GM23248 (cell line): ENCODE results near the gene MTFMT. TPM values are rescaled to one million over a fixed set of nuclear protein-coding genes. Genes with fewer than 3 reads are reported as not detected.
A peak's percentile ranks its signal among the peaks of the same experiment; 100 is the strongest.

Source experiments
- DNase-seq: peaks from one replicate; pipeline ENCODE4 v3.0.0-alpha.2; 2015
- H2AFZ ChIP-seq: fragments of 200-600 bp; sonication (generic); 2 replicates; pipeline ENCODE4 v1.6.1; 2016; ENCODE audit warnings: antibody characterized with exemption
- H3F3A ChIP-seq: fragments of 200-600 bp; sonication (generic); 2 replicates; pipeline ENCODE4 v1.6.1; 2016; ENCODE audit warnings: mild to moderate bottlenecking, antibody characterized with exemption, mixed run types; ENCODE audit not compliant: insufficient read depth
- H3K27ac ChIP-seq: fragments of 200-600 bp; sonication (generic); 2 replicates; pipeline ENCODE4 v1.5.1; 2016; ENCODE audit warnings: mild to moderate bottlenecking
- H3K27me3 ChIP-seq: fragments of 200-600 bp; sonication (generic); replicated peaks from 2 replicates; pipeline ENCODE4 v1.6.1; 2016; ENCODE audit warnings: mild to moderate bottlenecking; ENCODE audit not compliant: insufficient read depth
- H3K36me3 ChIP-seq: fragments of 200-600 bp; sonication (generic); 2 replicates; pipeline ENCODE4 v1.6.1; 2016; ENCODE audit warnings: low read depth, mild to moderate bottlenecking
- H3K4me1 ChIP-seq: fragments of 200-600 bp; sonication (generic); 2 replicates; pipeline ENCODE4 v1.6.1; 2016; ENCODE audit warnings: mild to moderate bottlenecking; ENCODE audit not compliant: insufficient read depth
- H3K4me2 ChIP-seq: fragments of 200-600 bp; sonication (generic); one replicate; pipeline ENCODE4 v1.6.1; 2016; ENCODE audit warnings: mild to moderate bottlenecking; ENCODE audit not compliant: unreplicated experiment
- H3K4me3 ChIP-seq: fragments of 200-600 bp; sonication (generic); 2 replicates; pipeline ENCODE4 v1.5.1; 2016; ENCODE audit warnings: mild to moderate bottlenecking
- H3K79me2 ChIP-seq: fragments of 200-600 bp; sonication (generic); 2 replicates; pipeline ENCODE4 v1.6.1; 2016; ENCODE audit warnings: mild to moderate bottlenecking; ENCODE audit not compliant: insufficient read depth
- H3K9ac ChIP-seq: fragments of 200-600 bp; sonication (generic); 2 replicates; pipeline ENCODE4 v1.6.1; 2016; ENCODE audit warnings: mild to moderate bottlenecking
- H3K9me2 ChIP-seq: fragments of 200-600 bp; sonication (generic); 2 replicates; pipeline ENCODE4 v1.6.1; 2016; ENCODE audit warnings: mixed run types, mild to moderate bottlenecking, moderate library complexity; ENCODE audit not compliant: insufficient read depth
- H3K9me3 ChIP-seq: fragments of 200-600 bp; sonication (generic); one replicate; pipeline ENCODE4 v1.6.1; 2017; ENCODE audit warnings: low read depth
- H4K20me1 ChIP-seq: fragments of 200-600 bp; sonication (generic); 2 replicates; pipeline ENCODE4 v1.6.0; 2016; ENCODE audit not compliant: insufficient read depth
- EZH2 ChIP-seq: fragments of 200-600 bp; sonication (generic); IDR thresholded peaks from 2 replicates; pipeline ENCODE4 v1.6.1; 2018; ENCODE audit warnings: antibody characterized with exemption, mild to moderate bottlenecking; ENCODE audit not compliant: insufficient read depth, poor library complexity, severe bottlenecking
- EZH2phosphoT487 ChIP-seq: fragments of 200-600 bp; sonication (generic); IDR thresholded peaks from 2 replicates; pipeline ENCODE4 v1.6.1; 2018; ENCODE audit warnings: antibody characterized with exemption, moderate library complexity, mild to moderate bottlenecking, low read depth; ENCODE audit not compliant: insufficient read depth
- WGBS, 2 experiments: methylation state at CpG; one replicate each; pipeline ENCODE4 v1.1.6; 2015 to 2017; ENCODE audit warnings: low lambda C conversion rate in 2 of 2, low coverage in 1 of 2; ENCODE audit errors: missing lambda C conversion rate in 2 of 2; 5-methylcytosine and 5-hydroxymethylcytosine counted together
- in situ Hi-C: fragments of 300-500 bp; cut with MboI; formaldehyde crosslinking; loops from 2 replicates; pipeline ENCODE4 v1.15.0; 2020
- polyA plus RNA-seq: library from polyadenylated mRNA; unstranded; fragments of >200 nt; fragmentation: Nextera tagmentation; extraction: Ambion mirVana; gene quantifications from 2 replicates; pipeline ENCODE4 v1.2.1, GENCODE V29; 2016
- total RNA-seq: library from RNA; depleted of rRNA; stranded (reverse); fragments of >200 nt; shearing (Covaris generic); gene quantifications from 2 replicates; pipeline ENCODE4 v1.2.3, GENCODE V29; 2014

MTFMT gene
- total and polyA plus RNA-seq, 2 experiments from 2014 or later, result 23.8 to 25.3 TPM

GRCh38 chr15:64997745-64998375 is 31.6 kb downstream of the MTFMT start:
- Histone ChIP-seq H3K27ac (no peak overlapping the region), H4K20me1 (no peaks in the 10 kb centered on the region), H3K79me2 (no peaks in the 10 kb centered on the region), H3K4me1 (no peaks in the 10 kb centered on the region), H3K36me3 (peaks cover under 1% of the 10 kb centered on the region; the same call in 1 of the 2 replicates), H3K9ac (no peak overlapping the region), H3K9me3 (no peaks in the 10 kb centered on the region), H2AFZ (no peak overlapping the region), H3K27me3 (no peaks in the 10 kb centered on the region), H3F3A (peaks cover 8% of the 10 kb centered on the region; the same call in 1 of the 2 replicates), H3K9me2 (no peaks in the 10 kb centered on the region), H3K4me3 (no peak overlapping the region), H3K4me2 (no peak overlapping the region)
- DNase-seq, result peak; percentile 26
- in situ Hi-C loops, result no loop called here
- WGBS, 2 experiments, result 23 to 30% methylated on average over 4 of the region's 4 CpGs
- TF ChIP-seq EZH2 (no peak), EZH2phosphoT487 (no peak)

DNA sequence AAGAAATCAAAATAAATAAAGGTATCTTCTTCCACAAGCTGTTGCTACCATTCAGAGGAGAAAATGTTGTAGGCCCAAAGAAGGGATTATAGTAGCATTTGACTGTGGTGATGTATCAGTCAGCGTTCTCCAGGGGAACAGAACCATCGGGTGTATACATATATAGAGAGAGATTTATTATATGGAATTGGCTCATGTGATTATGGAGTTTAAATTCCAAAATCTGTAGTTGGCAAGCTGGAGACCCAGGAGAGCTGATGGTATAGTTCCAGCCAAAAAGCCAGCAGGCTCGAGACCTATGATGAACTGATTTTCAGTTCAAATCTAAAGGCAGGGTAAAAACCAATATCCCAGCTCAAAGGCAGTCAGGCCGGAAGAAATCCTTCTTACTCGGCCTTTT is 32.4 kb downstream of the MTFMT start:
- Histone ChIP-seq H3K4me3 (no peak overlapping the region), H3K36me3 (no peaks in the 10 kb centered on the region; the same call in 1 of the 2 replicates), H3K27me3 (no peaks in the 10 kb centered on the region), H4K20me1 (no peaks in the 10 kb centered on the region), H2AFZ (no peak overlapping the region), H3K79me2 (no peaks in the 10 kb centered on the region), H3K4me2 (no peak overlapping the region), H3K9me3 (no peaks in the 10 kb centered on the region), H3F3A (peaks cover 8% of the 10 kb centered on the region; the same call in 1 of the 2 replicates), H3K9ac (no peak overlapping the region), H3K9me2 (no peaks in the 10 kb centered on the region), H3K27ac (no peak overlapping the region), H3K4me1 (no peaks in the 10 kb centered on the region)
- in situ Hi-C loops, result no loop called here
- 78 to 83% methylated on average over 5 of the region's 5 CpGs for WGBS, 2 experiments
- TF ChIP-seq EZH2phosphoT487 (no peak), EZH2 (no peak)
- DNase-seq, result no peak

DNA sequence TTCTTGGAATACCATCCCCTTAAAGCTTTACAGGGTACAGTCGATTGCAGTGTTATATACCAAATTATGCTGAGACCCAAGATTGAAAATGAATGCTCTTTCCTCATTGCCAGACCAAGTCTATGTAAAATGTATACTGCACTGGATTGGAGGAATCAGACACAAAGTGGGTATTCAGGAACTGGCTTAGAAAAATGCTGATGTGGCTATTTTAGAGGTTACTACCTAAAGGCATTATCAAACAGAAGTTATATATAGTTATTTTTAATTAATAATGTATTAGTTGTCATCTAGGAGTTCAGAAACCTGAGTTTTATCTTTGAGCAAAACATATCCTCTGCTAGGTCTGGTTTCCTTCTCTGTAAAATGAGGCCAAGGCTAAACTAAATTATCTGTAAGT is 36.1 kb downstream of the MTFMT start:
- no peak for DNase-seq
- H3K4me1 ChIP-seq, result peaks cover 4% of the 10 kb centered on the region; the same call in 1 of the 2 replicates
- TF ChIP-seq EZH2phosphoT487 (no peak), EZH2 (no peak)
- H3K4me3 ChIP-seq, result no peak overlapping the region
- no peaks in the 10 kb centered on the region for H4K20me1 ChIP-seq
- no peaks in the 10 kb centered on the region for H3K9me2 ChIP-seq
- no peaks in the 10 kb centered on the region for H3K27me3 ChIP-seq
- peaks cover 6% of the 10 kb centered on the region; the same call in 1 of the 2 replicates for H3F3A ChIP-seq
- no peak overlapping the region for H3K9ac ChIP-seq
- no peaks in the 10 kb centered on the region for H3K36me3 ChIP-seq
- no peaks in the 10 kb centered on the region for H3K9me3 ChIP-seq
- H3K79me2 ChIP-seq, result peaks cover 13% of the 10 kb centered on the region
- no peak overlapping the region for H2AFZ ChIP-seq
- H3K27ac ChIP-seq, result no peak overlapping the region
- in situ Hi-C loops, result no loop called here
- WGBS, 2 experiments, result 74 to 87% methylated on average over 1 of the region's 1 CpG
- H3K4me2 ChIP-seq, result no peak overlapping the region

DNA sequence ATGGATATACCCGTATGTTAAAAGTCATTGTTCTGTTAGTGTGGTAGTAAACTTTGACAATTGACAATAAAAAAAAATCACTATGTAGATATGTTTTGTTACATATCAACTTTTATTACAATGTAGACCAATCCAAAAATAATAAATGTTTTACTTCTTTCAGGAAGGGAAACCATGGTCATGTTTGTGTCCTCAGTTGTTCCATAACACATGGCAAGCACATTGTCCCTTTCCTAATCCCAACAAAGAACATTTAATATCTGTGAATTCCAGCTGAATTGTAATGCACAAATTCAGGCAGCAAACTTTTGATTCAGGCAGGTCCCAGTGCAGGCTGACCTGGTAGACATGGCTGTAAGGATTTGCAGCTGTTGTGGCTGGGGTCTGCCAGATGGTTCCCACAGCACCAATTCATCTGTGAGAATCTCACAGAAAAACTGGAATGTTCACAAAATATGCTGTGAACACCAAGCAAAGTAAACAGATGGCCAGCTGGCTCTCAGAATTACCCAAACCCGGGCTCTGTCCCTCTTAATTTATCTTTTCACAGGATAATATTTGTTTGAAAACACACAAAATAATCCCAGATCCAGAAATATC is 37.8 kb downstream of the MTFMT start:
- H3K27ac ChIP-seq, result no peak overlapping the region
- no peaks in the 10 kb centered on the region for H3K27me3 ChIP-seq
- H3K9me2 ChIP-seq, result no peaks in the 10 kb centered on the region
- DNase-seq, result no peak
- H3K9ac ChIP-seq, result no peak overlapping the region
- in situ Hi-C loops, result no loop called here
- no peaks in the 10 kb centered on the region for H4K20me1 ChIP-seq
- H3K4me3 ChIP-seq, result no peak overlapping the region
- H3K79me2 ChIP-seq, result peaks cover 29% of the 10 kb centered on the region
- H3K4me1 ChIP-seq, result peaks cover 14% of the 10 kb centered on the region
- H3F3A ChIP-seq, result peaks cover 9% of the 10 kb centered on the region; the same call in 1 of the 2 replicates
- no peaks in the 10 kb centered on the region for H3K36me3 ChIP-seq
- peak overlapping the region; percentile 6; the same call in 1 of the 2 replicates for H2AFZ ChIP-seq
- no peak overlapping the region for H3K4me2 ChIP-seq
- TF ChIP-seq EZH2 (no peak), EZH2phosphoT487 (no peak)
- no peaks in the 10 kb centered on the region for H3K9me3 ChIP-seq
- WGBS, 2 experiments, result 14 to 17% methylated on average over 2 of the region's 2 CpGs
